Endodermal cell (in vitro differentiated cells): ENCODE results near the gene DPP10. TPM values are rescaled to one million over a fixed set of nuclear protein-coding genes. Genes with fewer than 3 reads are reported as not detected.

Source experiments
- DNase-seq: peaks from one replicate; pipeline ENCODE4 v3.0.0-alpha.2; 2017
- H3K27ac ChIP-seq: 2 replicates; pipeline ENCODE4 v1.5.1; 2013; ENCODE audit warnings: mild to moderate bottlenecking, low read depth, low read length, moderate library complexity
- H3K27me3 ChIP-seq: 2 replicates; pipeline ENCODE4 v1.6.1; 2013; ENCODE audit warnings: mild to moderate bottlenecking, low read length, moderate library complexity; ENCODE audit not compliant: insufficient read depth, control insufficient read depth, poor library complexity, severe bottlenecking
- H3K36me3 ChIP-seq: 2 replicates; pipeline ENCODE4 v1.7.0; 2013; ENCODE audit warnings: mild to moderate bottlenecking, low read length, moderate library complexity; ENCODE audit not compliant: control insufficient read depth, insufficient read depth
- H3K4me1 ChIP-seq: one replicate; pipeline ENCODE4 v1.7.0; 2013; ENCODE audit warnings: low read length; ENCODE audit not compliant: control insufficient read depth, insufficient read depth
- H3K4me3 ChIP-seq: 2 replicates; pipeline ENCODE4 v1.5.1; 2013; ENCODE audit warnings: mild to moderate bottlenecking, low read length, moderate library complexity
- H3K9ac ChIP-seq: 2 replicates; pipeline ENCODE4 v1.6.1; 2013; ENCODE audit warnings: mild to moderate bottlenecking, low read length, moderate library complexity; ENCODE audit not compliant: poor library complexity, severe bottlenecking; ENCODE audit errors: extremely low read depth
- H3K9me3 ChIP-seq: 2 replicates; pipeline ENCODE4 v1.6.1; 2013; ENCODE audit warnings: mild to moderate bottlenecking, low read length, moderate library complexity; ENCODE audit not compliant: control insufficient read depth
- H3K27ac Mint-ChIP-seq: 2 replicates; pipeline ENCODE4 v1.8.0; 2020; ENCODE audit warnings: mixed read lengths
- H3K27me3 Mint-ChIP-seq: 2 replicates; pipeline ENCODE4 v1.8.0; 2021; ENCODE audit warnings: mild to moderate bottlenecking, mixed read lengths; ENCODE audit not compliant: insufficient read depth
- H3K36me3 Mint-ChIP-seq: 2 replicates; pipeline ENCODE4 v1.8.0; 2020; ENCODE audit warnings: low read depth, mixed read lengths
- H3K4me1 Mint-ChIP-seq: 2 replicates; pipeline ENCODE4 v1.8.0; 2020; ENCODE audit warnings: mixed read lengths
- H3K4me3 Mint-ChIP-seq: 2 replicates; pipeline ENCODE4 v1.8.0; 2020; ENCODE audit warnings: mild to moderate bottlenecking, moderate library complexity, mixed read lengths
- H3K9me3 Mint-ChIP-seq: 2 replicates; pipeline ENCODE4 v1.8.0; 2020; ENCODE audit warnings: mild to moderate bottlenecking, mixed read lengths
- CTCF ChIP-seq: fragments of 200-600 bp; sonication (generic); conservative IDR thresholded peaks from 2 replicates; pipeline ENCODE4 v1.5.0; 2021; ENCODE audit warnings: antibody characterized with exemption, mild to moderate bottlenecking
- WGBS, 2 experiments: methylation state at CpG; one replicate each; pipeline versions ENCODE4 v1.1.5 to v1.1.7; 2013; ENCODE audit warnings: missing lambda C conversion rate in 2 of 2, mixed read lengths in 1 of 2; ENCODE audit not compliant: insufficient coverage in 1 of 2, insufficient read length in 1 of 2; 5-methylcytosine and 5-hydroxymethylcytosine counted together
- total RNA-seq, 2 donors: library from RNA; stranded (reverse); fragmentation: NEBNext Ultra II Directional in 1 of 2; extraction: Animal tissue kit (Norgen Biotek cat#: 25700) in 1 of 2; gene quantifications; 2 replicates in 1 of 2; 3 replicates in 1 of 2; pipeline ENCODE4 v1.2.1, GENCODE V29; 2021

The DPP10 gene
- total RNA-seq, 2 donors from 2014 or later, result 8.2 to 19.2 TPM

- H3K27ac Mint-ChIP-seq, result no peak overlapping the region
- H3K4me3 ChIP-seq, result no peak overlapping the region
- WGBS, 2 experiments, result 84 to 90% methylated on average over 3 of the region's 3 CpGs
- no peaks in the 10 kb centered on the region for H3K4me1 ChIP-seq
- no peaks in the 10 kb centered on the region for H3K36me3 Mint-ChIP-seq
- H3K4me3 Mint-ChIP-seq, result no peak overlapping the region
- no peak overlapping the region for H3K27ac ChIP-seq
- no peaks in the 10 kb centered on the region for H3K36me3 ChIP-seq
- H3K27me3 Mint-ChIP-seq, result no peaks in the 10 kb centered on the region
- H3K27me3 ChIP-seq, result no peaks in the 10 kb centered on the region
- no peak overlapping the region for H3K9ac ChIP-seq
- no peaks in the 10 kb centered on the region for H3K9me3 Mint-ChIP-seq
- H3K4me1 Mint-ChIP-seq, result peaks cover 5% of the 10 kb centered on the region
- no peaks in the 10 kb centered on the region for H3K9me3 ChIP-seq
- no peak for DNase-seq
- TF ChIP-seq CTCF, result no peak
These were observed 687.1 kb downstream of the DPP10 start for GRCh38 chr2:115129536-115129935.

- H3K4me3 Mint-ChIP-seq, result peak overlapping the region; percentile 68
- Histone ChIP-seq H3K9ac (no peak overlapping the region), H3K4me1 (no peaks in the 10 kb centered on the region), H3K9me3 (no peaks in the 10 kb centered on the region), H3K36me3 (no peaks in the 10 kb centered on the region), H3K27me3 (peaks cover 15% of the 10 kb centered on the region), H3K4me3 (peak overlapping the region; percentile 88), H3K27ac (no peak overlapping the region)
- H3K36me3 Mint-ChIP-seq, result no peaks in the 10 kb centered on the region
- no peaks in the 10 kb centered on the region for H3K9me3 Mint-ChIP-seq
- H3K4me1 Mint-ChIP-seq, result peaks cover 12% of the 10 kb centered on the region
- 62 to 94% methylated on average over 6 to 12 of the region's 12 CpGs for WGBS, 2 experiments
- DNase-seq, result peak; percentile 47
- no peak for TF ChIP-seq CTCF
- H3K27me3 Mint-ChIP-seq, result peaks cover 29% of the 10 kb centered on the region
- H3K27ac Mint-ChIP-seq, result no peak overlapping the region
These were observed 718.2 kb downstream of the DPP10 start for GRCh38 chr2:115160531-115161080.

- no peak overlapping the region for H3K27ac ChIP-seq
- peaks cover 15% of the 10 kb centered on the region for H3K27me3 ChIP-seq
- H3K4me3 Mint-ChIP-seq, result peak overlapping the region; percentile 68
- no peak overlapping the region for H3K27ac Mint-ChIP-seq
- DNase-seq, result peak; percentile 86
- no peaks in the 10 kb centered on the region for H3K36me3 Mint-ChIP-seq
- WGBS, 2 experiments, result 1 to 4% methylated on average over 21 to 86 of the region's 86 CpGs
- H3K27me3 Mint-ChIP-seq, result peaks cover 29% of the 10 kb centered on the region
- H3K4me1 ChIP-seq, result no peaks in the 10 kb centered on the region
- H3K9ac ChIP-seq, result no peak overlapping the region
- no peak for TF ChIP-seq CTCF
- H3K9me3 ChIP-seq, result no peaks in the 10 kb centered on the region
- no peaks in the 10 kb centered on the region for H3K36me3 ChIP-seq
- peak overlapping the region; percentile 88 for H3K4me3 ChIP-seq
- peaks cover 12% of the 10 kb centered on the region for H3K4me1 Mint-ChIP-seq
- H3K9me3 Mint-ChIP-seq, result no peaks in the 10 kb centered on the region
These were observed 718.8 kb downstream of the DPP10 start for GRCh38 chr2:115161081-115161770.
